NCI-H510A treated with DMSO at 0.1 percent for 48 hours (cell line): ENCODE measurements around the gene CNTN4.

Experiments used
- DNase-seq: peaks from one replicate; lab custom pipeline; 2025; lab: John Stamatoyannopoulos, UW

Gene CNTN4

GRCh38 chr3:2392981-2393380 lies 294.3 kb downstream of the CNTN4 start:
- DNase-seq = no peak

- DNase-seq = no peak
Observed at GRCh38 chr3:2415083-2415482, 316.4 kb downstream of the CNTN4 start.

DNA sequence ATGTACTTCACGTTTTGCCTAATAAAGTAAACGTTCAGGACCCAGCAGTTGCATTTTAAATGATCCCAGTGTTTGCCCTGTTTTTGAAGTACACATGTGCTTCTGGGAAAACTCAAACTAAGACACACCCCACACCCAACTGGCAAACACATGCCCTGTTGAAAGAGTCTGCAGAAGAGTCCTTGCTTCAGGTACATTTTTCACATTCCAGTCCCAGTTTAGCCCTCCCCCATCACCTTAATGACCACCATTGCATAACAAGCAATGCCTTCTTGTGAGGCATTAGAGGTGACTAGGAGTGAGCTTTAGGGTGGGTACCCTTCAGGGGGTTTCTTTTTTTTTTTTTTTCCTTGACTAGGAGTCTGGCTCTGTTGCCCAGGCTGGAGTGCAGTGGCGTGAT lies 322.3 kb downstream of the CNTN4 start:
- no peak for DNase-seq

- DNase-seq = peak; percentile 5
Observed at GRCh38 chr3:2423143-2423542, 324.5 kb downstream of the CNTN4 start.

- DNase-seq = no peak
Observed at GRCh38 chr3:2441558-2441957, 342.9 kb downstream of the CNTN4 start.

DNA sequence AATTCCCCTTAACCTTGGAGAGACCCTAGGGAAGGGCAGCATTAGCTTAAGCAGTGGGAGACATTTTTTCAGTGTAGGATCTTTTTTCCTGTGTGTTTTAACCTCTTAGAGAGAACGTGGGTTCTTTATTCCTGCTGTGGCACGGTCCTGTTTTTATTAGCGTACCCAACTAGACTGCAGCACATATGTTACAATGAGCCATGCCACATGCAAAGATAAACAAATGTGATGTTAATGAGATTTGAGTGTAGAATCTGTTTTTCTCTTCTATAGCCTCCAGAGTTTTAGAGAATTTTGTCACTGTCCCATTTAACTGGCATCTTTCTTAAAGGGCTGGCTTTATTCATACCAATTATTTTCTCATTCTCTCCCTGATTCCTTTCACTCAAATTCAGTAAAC lies 347.5 kb downstream of the CNTN4 start:
- no peak for DNase-seq

DNA sequence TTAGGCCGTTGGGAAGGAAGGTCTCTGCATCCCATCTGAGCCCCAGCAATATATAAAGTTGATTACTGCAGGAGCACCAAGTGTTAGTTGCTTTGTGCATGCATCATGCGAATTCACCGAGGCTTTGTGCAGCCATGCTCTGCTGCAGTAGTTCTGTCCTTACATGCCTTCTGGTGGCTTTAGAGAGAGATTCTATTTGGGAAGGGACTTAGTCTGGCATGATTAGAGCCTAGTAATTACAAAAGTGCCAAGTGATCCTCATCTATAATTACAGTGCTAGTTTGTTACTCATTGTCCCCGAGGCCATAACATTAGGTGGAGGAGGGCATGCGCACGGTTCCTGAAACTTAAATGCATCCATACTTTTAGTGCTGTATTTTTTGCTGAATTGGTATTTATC lies 353.6 kb downstream of the CNTN4 start:
- DNase-seq = no peak

- DNase-seq = no peak
Observed at GRCh38 chr3:2454865-2455264, 356.2 kb downstream of the CNTN4 start.

DNA sequence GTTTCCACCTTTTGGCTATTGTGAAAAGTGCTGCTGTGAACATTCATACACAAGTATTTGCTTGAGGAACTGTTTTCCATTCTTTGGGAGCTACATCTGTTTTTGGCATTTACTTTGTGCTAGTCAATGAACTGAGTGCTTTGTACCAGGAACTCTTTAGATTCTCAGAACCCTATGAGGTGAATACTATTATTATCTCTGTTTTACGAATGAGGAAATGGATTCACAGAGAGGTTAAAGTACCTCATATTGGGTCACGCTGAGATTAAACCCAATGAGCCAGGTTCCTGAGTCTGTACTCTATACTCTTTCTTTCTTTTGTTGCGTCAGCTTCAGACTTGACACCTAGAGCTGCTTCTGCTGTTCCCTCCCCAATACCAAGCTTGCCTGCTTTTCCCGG lies 358.1 kb downstream of the CNTN4 start:
- no peak for DNase-seq

DNA sequence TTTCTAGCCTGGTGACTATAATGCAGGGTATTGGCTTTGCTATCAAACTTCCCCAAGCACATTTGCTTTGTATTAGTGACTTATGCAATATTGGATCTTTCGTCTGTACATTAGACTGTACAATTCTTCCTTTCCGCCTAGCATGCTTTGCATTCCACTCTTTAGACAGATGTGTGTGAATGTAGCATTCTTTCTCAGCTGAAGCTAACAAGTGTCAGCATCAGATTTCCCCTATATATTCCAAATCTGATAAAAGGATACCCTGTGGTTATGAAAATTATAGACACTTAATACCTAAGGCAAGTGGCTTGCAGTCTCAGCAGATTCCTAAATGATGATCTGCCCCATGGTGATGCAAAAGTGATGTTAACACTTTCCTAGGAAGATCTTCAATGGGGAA lies 360.1 kb downstream of the CNTN4 start:
- DNase-seq = no peak

DNA sequence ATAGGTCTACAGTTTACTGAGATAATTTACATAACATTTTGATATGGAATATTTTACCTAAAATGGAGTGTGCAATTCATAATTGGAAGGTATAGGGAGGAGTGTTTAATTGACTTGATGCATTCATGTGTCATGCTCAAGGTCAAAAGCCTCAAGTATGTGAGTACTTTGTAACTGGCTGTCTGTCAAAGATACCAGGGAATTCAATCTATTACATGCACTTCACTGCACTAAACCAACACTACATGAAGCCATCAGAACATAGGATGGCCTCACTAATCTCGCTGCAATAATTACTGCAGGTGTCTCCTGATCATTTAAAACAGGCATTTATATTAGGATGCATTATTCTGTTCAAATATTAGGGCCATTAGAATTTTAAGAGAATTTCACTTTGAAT lies 367.2 kb downstream of the CNTN4 start:
- DNase-seq = peak; percentile 45

GRCh38 chr3:2468816-2469215 lies 370.1 kb downstream of the CNTN4 start:
- DNase-seq = no peak

DNA sequence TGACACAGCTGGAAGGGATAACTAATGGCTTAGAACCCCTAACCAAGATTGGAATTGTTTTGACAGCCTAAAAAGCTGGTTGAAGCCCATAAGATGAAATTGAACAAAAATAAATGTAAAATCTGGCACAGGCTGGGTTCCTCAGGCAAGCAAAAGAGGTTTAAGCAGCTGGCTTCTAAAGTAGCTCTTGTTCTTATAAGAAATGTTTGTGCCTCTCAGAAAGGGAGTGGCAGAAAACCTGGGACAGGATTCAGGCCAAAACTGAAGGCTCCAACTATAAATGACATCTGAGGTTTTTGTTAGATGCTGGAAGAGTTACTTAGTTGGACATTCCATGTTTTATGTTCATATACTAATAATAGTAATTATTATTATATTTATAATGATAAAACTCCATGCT lies 378.3 kb downstream of the CNTN4 start:
- DNase-seq = no peak

DNA sequence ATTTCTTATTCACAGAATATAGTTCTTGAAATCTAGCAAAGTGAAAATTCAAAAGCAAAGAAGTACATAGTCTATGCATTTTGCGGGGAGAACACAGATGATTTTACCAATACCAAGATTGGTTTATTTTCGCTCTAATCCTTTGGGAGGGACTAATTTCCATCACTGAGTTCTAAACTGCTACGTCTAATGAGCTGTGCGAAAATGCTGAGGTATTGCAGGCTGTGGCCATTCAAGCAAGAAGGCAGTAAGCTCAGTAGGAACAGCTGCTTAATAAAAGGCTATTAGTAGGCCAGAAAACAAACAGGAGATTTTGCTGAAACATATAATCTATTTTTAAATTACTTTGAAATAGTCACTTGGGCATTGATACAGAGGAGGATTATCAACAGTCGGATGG lies 379.0 kb downstream of the CNTN4 start:
- no peak for DNase-seq

DNA sequence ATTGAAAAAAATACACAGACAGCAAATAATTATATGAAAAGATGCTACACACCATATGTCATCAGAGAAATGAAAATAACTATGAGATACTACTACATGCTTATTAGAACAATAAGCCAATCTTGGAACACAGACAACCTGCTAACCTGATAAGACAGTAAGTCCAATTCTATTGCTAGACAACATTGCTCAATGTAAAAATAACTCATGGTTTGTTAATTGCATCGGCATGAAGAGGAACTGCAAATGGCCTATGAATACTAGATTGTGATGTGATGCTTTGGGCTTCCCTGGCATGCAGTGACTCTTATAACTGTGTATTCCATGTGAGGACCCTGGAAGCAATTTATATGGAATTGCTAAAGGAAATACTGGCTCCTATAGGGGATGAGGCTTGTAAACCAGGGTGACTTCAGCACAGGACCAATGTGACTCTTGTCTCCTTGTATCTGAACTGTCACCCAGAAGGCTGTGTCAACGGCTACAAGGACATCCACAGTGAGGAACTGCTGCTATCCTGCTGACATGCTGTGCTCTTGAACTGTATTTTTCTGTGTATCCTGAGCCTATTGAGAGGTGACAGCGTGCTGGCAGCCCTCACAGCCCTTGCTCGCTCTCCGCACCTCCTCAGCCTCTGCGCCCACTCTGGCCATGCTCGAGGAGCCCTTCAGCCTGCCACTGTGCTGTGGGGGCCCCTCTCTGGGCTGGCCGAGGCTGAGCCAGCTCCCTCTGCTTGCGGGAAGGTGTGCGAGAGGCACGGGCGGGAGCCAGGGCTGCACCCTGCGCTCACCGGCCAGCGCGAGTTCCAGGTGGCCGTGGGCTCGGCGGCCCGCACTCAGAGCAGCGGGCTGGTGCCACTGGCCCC lies 385.7 kb downstream of the CNTN4 start:
- no peak for DNase-seq

DNA sequence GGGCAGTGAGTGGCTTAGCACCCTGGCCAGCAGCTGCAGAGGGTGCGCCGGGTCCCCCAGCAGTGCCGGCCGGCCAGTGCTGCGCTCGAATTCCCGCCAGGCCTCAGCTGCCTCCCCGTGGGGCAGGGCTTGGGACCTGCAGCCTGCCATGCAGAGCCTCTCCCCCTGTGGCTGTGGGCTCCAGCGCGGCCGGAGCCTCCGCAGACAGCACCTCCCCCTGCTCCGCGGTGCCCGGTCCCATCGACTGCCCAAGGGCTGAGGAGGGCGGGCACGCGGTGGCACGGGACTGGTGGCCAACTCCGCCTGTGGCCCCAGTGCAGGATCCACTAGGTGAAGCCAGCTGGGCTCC lies 386.3 kb downstream of the CNTN4 start:
- no peak for DNase-seq

DNA sequence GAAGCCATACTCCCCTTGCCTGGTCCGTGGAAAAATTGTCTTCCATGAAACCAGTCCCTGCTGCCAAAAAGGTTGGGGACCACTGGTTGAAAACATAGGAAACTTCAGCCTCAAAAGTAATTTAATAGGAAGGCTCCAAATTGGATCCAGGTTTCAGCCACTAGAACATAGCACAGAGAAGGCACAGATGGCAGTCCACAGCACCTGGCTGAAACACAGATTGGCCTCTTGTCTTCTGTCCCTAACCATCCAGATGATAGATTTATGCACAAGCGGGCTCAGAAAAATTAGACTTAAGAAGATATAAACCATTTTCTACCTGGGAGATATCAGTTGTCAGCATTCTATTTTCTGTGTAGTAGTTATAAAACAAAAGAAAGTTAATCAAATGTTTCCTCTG lies 397.1 kb downstream of the CNTN4 start:
- no peak for DNase-seq

DNA sequence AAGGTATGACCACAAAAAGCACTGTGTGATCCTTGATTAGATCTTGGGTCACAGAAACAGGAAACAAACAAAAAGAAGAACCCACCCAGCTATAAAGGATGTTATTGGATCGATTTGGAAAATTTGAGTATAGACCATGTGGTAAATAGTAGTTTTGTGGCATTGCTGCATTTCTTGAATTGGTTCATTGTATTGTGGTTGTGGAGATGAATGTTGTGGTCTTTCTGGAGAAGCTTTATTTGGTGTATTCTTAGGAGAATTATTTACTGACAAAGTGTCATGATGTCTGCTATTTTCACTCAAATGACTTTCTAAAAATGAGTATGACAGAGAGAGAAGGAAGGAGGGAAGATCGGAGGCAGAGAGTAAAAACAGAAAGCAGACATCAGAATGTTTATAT lies 406.2 kb downstream of the CNTN4 start:
- DNase-seq = no peak

DNA sequence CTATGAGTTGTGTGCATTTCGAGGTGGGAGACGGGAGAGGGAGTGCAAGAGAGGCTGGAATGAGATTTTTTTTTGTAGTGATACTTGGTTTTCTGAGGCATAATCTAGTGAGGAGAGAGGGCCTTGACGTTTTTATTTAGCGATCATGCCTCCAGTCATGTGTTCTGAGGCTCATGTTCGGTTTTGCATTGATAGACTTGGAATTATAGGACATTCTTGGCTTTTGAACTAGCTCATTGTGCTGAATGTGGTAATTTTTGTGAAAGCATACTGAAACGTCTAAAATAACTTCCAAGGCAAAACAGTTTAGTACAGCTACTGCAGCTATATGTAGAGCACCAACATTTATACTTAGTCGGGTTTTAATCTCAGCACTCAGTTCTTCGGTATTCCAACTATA lies 408.1 kb downstream of the CNTN4 start:
- DNase-seq = no peak

DNA sequence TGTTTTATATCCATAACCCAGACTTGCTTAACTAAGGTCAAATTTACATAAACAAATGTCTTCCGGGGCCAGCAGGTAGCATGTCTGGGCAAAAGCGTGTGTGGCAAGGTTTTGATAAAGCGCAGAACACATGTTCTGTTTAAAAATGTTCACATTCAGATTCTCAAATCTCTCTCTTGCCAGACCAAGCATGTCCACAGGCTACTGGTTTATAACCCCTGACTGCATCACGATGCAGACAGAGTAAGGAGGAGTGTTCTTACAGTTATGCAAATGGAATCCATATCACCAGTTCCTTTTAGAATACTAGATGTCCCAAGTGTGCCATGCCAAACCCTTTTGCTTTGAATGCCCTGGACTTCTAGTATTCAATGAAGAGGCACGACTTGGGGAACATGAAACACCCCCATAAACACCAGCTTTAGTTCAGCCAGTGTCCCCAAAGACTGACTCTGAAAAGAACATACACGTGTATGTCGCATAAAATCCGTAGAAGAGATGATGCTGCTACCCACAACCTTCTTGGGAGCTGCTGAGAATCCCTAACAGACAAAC lies 412.0 kb downstream of the CNTN4 start:
- no peak for DNase-seq

- peak; percentile 59 for DNase-seq
Observed at GRCh38 chr3:2511356-2511755, 412.7 kb downstream of the CNTN4 start.

DNA sequence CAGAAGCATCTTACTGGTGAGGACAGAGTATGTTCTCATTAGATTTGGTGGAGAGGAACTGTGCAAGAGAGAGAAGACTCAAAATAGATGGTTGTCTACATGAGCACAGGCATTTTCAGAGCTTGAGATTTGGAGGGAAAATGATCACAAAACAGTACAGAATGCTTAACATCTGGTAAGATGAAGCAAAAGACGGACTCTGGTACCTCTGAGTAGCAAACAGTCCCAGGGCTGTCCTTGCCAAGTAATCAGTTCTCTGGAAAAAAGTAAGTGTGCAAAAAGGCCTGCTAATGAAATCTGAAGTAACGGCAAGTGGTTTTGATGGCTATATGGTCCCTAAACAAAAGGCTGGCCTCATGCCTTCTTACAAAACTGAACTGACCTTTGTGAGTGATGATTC lies 414.2 kb downstream of the CNTN4 start:
- no peak for DNase-seq

GRCh38 chr3:2513986-2514385 lies 415.3 kb downstream of the CNTN4 start:
- no peak for DNase-seq
